ENCODE data around the gene LSM2. TPM values are rescaled to one million over a fixed set of nuclear protein-coding genes. Genes with fewer than 3 reads are reported as not detected.

LSM2 gene
- total and polyA plus RNA-seq, 9 of the 15 experiments (the other 6 are each of a cell fraction or from before 2014, with no cell fraction given), result 154 to 407 (median 223) TPM

DNA sequence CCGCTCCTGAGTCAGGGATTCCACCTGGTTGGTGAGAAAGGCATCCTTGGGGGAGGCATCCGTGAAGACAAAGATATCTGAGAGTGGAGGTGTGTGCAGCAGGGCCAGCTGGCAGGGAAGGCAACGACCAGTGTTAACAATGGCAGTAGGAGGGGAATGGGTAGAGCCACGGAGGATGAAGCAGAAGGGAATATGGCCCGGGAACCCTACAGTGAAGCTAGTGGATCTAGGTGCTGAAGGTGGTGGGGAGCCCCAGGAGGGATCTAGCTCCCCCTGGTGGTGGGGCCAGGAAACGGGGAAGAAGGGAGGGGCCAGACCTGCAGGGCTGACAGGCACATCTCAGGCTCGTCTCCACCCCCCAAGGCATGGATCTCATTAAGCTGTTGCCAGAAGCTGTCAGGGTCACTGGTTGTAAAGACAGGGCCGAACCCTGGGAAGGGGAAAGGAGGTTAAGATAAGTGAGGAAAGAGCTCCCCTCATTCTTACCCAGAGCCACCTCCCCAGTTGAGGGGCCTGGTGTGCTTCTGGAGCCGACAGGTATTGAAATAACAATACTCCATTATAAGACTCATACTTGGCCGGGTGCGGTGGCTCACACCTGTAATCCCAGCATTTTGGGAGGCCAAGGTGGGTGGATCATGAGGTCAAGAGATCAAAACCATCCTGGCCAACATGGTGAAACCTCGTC, 36.9 kb downstream of the LSM2 start (continued):
- TF ChIP-seq CREB3L1 (IDR thresholded peaks at IDR 0.05; ENCODE audit: borderline replicate concordance, low read depth) (no peak), MBD1 (CRISPR knock-in tag; IDR thresholded peaks at IDR 0.05) (no peak), E2F3 (CRISPR knock-in tag; IDR thresholded peaks at IDR 0.05) (peak; percentile 19; the same call in 1 of the 2 replicates), PTRF (tag; IDR thresholded peaks at IDR 0.05) (no peak), DDX20 (tag; IDR thresholded peaks at IDR 0.05; ENCODE audit: low read depth) (no peak), RBM15 (IDR thresholded peaks at IDR 0.05; ENCODE audit: insufficient read depth, low read length) (no peak), ZNF184 (CRISPR knock-in tag; IDR thresholded peaks at IDR 0.05) (no peak), SMARCE1 (IDR thresholded peaks at IDR 0.05) (peak; percentile 70; the same call in 1 of the 2 replicates), SMAD3 (CRISPR knock-in tag; conservative IDR thresholded peaks at IDR 0.05) (peak; percentile 60; the same call in 1 of the 2 replicates), ZNF239 (CRISPR knock-in tag; IDR thresholded peaks at IDR 0.05) (peak; percentile 25; the same call in 1 of the 2 replicates), COPS2 (conservative IDR thresholded peaks at IDR 0.05) (no peak), TGIF2 (CRISPR knock-in tag; IDR thresholded peaks at IDR 0.05) (no peak), HCFC1 (IDR thresholded peaks at IDR 0.05; ENCODE audit: low read depth, low read length) (peak; percentile 33; the same call in 1 of the 2 replicates), ZZZ3 (IDR thresholded peaks at IDR 0.05) (no peak), LARP7 (IDR thresholded peaks at IDR 0.05) (peak; percentile 84; the same call in 1 of the 2 replicates), XRCC3 (IDR thresholded peaks at IDR 0.05) (no peak), ZNF707 (CRISPR knock-in tag; conservative IDR thresholded peaks at IDR 0.05) (no peak), NR2C1 (IDR thresholded peaks at IDR 0.05) (no peak), NR2C1 (tag; IDR thresholded peaks at IDR 0.05) (no peak), PURB (CRISPR knock-in tag; IDR thresholded peaks at IDR 0.05; ENCODE audit: low read depth) (no peak; the same call in 1 of the 2 replicates), SLC30A9 (CRISPR knock-in tag; IDR thresholded peaks at IDR 0.05) (no peak), ZNF146 (CRISPR knock-in tag; IDR thresholded peaks at IDR 0.05; ENCODE audit: unreplicated experiment) (no peak), BMI1 (IDR thresholded peaks at IDR 0.05; ENCODE audit: low read length) (no peak), ZNF551 (CRISPR knock-in tag; IDR thresholded peaks at IDR 0.05) (no peak)
- TF ChIP-seq, protein P1, sequence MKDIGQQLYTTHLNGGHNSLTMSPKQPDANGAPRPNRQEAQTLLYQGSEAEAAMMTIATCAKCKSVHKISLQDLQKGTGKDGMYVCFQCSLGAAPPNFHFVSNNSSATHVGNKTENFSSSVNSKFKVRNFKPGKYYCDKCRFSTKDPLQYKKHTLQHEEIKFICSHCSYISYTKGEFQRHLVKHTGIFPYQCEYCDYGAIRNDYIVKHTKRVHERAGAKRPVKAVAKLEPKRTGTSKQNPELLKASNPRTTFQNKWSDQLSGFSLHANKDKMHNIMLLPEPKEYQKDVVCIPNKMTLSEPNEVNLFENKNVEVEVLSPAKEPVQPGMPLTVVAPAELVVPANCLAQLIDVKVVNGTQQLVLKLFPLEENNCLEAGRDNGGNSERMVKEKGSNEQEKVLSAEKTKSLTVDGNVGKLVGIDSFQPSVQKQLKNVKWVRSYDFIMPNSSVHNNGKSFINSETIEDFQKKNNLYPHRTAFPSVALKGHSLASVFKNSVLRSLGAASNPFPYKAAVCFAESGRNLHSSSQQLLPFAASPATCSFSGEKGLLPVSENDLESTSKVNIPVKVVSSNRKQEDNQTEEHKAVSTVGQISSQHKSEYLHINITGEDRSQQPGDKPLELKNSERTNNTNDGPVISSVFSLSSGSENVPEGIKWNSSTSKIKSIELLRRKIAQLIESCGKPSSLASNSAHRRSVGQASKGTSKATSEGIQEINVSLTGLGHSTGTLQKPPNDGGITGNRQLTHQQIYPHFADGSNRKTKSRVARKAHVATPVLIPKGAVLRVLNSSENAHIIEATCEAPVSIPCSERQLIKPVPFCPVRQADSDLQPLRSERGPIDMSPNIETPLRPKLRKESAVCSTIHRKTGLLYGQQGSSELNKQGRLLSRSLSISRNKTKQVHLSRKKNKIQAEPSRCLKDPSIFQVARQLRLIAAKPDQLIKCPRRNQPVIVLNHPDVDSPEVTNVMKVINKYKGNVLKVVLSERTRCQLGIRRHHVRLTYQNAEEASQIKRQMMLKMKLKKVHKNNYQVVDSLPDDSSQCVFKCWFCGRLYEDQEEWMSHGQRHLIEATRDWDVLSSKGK (CRISPR knock-in tag; IDR thresholded peaks at IDR 0.05), result no peak
